PC-3 (cell line): ENCODE data around the gene IP6K1. TPM values are rescaled to one million over a fixed set of nuclear protein-coding genes. Genes with fewer than 3 reads are reported as not detected.
A peak's percentile ranks its signal among the peaks of the same experiment; 100 is the strongest.

Experiments used
- ATAC-seq: fragments of 200-7000 bp; cut with Tn5 transposase; 2 replicates; pipeline ENCODE4 v1.9.1; 2020; ENCODE audit warnings: mild to moderate bottlenecking, moderate library complexity
- Bru-seq: library from RNA; stranded (reverse); fragments of 400-500 nt; gene quantifications from one replicate; lab custom pipeline; 2021; lab: Mats Ljungman, UMichigan
- BruChase-seq, 2 experiments: library from RNA; stranded (reverse); fragments of 400-500 nt; gene quantifications; one replicate each; lab custom pipeline; 2021; lab: Mats Ljungman, UMichigan
- BruUV-seq: library from RNA; stranded (reverse); fragments of 400-500 nt; replicated peaks from 2 replicates; lab custom pipeline; 2021; lab: Mats Ljungman, UMichigan
- CTCF ChIA-PET: fragments of 300-600 bp; sonication (Branson Sonifier 250); formaldehyde crosslinking; loops from one replicate; lab custom pipeline; 2022; ENCODE audit warnings: antibody characterized with exemption; lab: Charles Lee
- POLR2A ChIA-PET: fragments of 300-600 bp; sonication (Branson Sonifier 250); formaldehyde crosslinking; loops from one replicate; lab custom pipeline; 2022; ENCODE audit warnings: antibody characterized with exemption; ENCODE audit not compliant: unreplicated experiment; lab: Charles Lee
- DNase-seq: peaks from one replicate; pipeline ENCODE4 v3.0.0-alpha.2; 2015
- H2AFZ ChIP-seq: fragments of 300-600 bp; sonication (generic); 2 replicates; pipeline ENCODE4 v1.6.0; 2016; ENCODE audit warnings: antibody characterized with exemption, low read length
- H3F3A ChIP-seq: fragments of 300-600 bp; sonication (generic); one replicate; pipeline ENCODE4 v1.6.0; 2017; ENCODE audit warnings: antibody characterized with exemption, low read length, control low read depth, mild to moderate bottlenecking; ENCODE audit not compliant: unreplicated experiment
- H3K27ac ChIP-seq: fragments of 300-600 bp; sonication (generic); 2 replicates; pipeline ENCODE4 v1.5.1; 2016; ENCODE audit warnings: mild to moderate bottlenecking, low read length
- H3K27me3 ChIP-seq: fragments of 300-600 bp; sonication (generic); 2 replicates; pipeline ENCODE4 v1.6.1; 2016; ENCODE audit warnings: low read length, mixed read lengths
- H3K36me3 ChIP-seq: fragments of 300-600 bp; sonication (generic); 2 replicates; pipeline ENCODE4 v1.6.1; 2016; ENCODE audit warnings: low read depth, mixed run types, low read length, mixed read lengths
- H3K4me1 ChIP-seq: fragments of 300-600 bp; sonication (generic); 2 replicates; pipeline ENCODE4 v1.5.1; 2016; ENCODE audit warnings: low read length; ENCODE audit not compliant: insufficient read depth
- H3K4me2 ChIP-seq: fragments of 300-600 bp; sonication (generic); 2 replicates; pipeline ENCODE4 v1.6.0; 2016; ENCODE audit warnings: low read length
- H3K4me3 ChIP-seq: fragments of 300-600 bp; sonication (generic); 2 replicates; pipeline ENCODE4 v1.5.1; 2016; ENCODE audit warnings: mild to moderate bottlenecking, low read length, mixed read lengths
- H3K79me2 ChIP-seq: fragments of 300-600 bp; sonication (generic); 2 replicates; pipeline ENCODE4 v1.6.1; 2017; ENCODE audit warnings: low read length, mixed read lengths
- H3K9ac ChIP-seq: fragments of 300-600 bp; sonication (generic); 2 replicates; pipeline ENCODE4 v1.6.0; 2016; ENCODE audit warnings: mild to moderate bottlenecking, low read length
- H3K9me2 ChIP-seq: fragments of 300-600 bp; sonication (generic); replicated peaks from 2 replicates; pipeline ENCODE4 v1.6.1; 2016; ENCODE audit warnings: mixed run types, low read length, mixed read lengths
- H3K9me3 ChIP-seq: fragments of 300-600 bp; sonication (generic); 2 replicates; pipeline ENCODE4 v1.6.1; 2016; ENCODE audit warnings: low read length, mixed read lengths
- H4K20me1 ChIP-seq: fragments of 300-600 bp; sonication (generic); 2 replicates; pipeline ENCODE4 v1.6.1; 2016; ENCODE audit warnings: low read length, mixed read lengths
- EZH2 ChIP-seq: fragments of 300-600 bp; sonication (generic); IDR thresholded peaks from one replicate; pipeline ENCODE4 v1.6.1; 2017; ENCODE audit warnings: antibody characterized with exemption, mild to moderate bottlenecking, low read length; ENCODE audit not compliant: unreplicated experiment
- EZH2phosphoT487 ChIP-seq: fragments of 300-600 bp; sonication (generic); IDR thresholded peaks from 2 replicates; pipeline ENCODE4 v1.6.1; 2018; ENCODE audit warnings: mild to moderate bottlenecking, antibody characterized with exemption, low read length, borderline replicate concordance
- intact Hi-C: fragments of 100-400 bp; cut with micrococcal nuclease; formaldehyde crosslinking; loops from 2 replicates; pipeline ENCODE4 v1.9.0; 2023
- long read RNA-seq: library from polyadenylated mRNA; unstranded; transcript quantifications from one replicate; pipeline ENCODE4 v2.0.0, GENCODE V29; 2021; ENCODE audit not compliant: unreplicated experiment
- total RNA-seq: library from RNA; depleted of rRNA; stranded (reverse); fragments of >200 nt; gene quantifications from 2 replicates; pipeline ENCODE4 v1.2.3, GENCODE V29; 2014; rRNA removed
- TF ChIP-seq, protein P1 (sequence below): fragments of 300-600 bp; sonication (generic); conservative IDR thresholded peaks from 2 replicates; pipeline ENCODE4 v1.5.1; 2017; ENCODE audit warnings: antibody characterized with exemption, low read depth, mild to moderate bottlenecking, low read length

Gene IP6K1
- total RNA-seq (50.3 and 51.0 TPM in 2 replicates), Bru-seq, nascent RNA (percentile 86 among the genes with signal in this experiment), BruChase-seq, experiment 1, labeled RNA remaining after a 6-hour chase (percentile 87 among the genes with signal in this experiment), BruChase-seq, experiment 2, labeled RNA remaining after a 2-hour chase (percentile 87 among the genes with signal in this experiment)
- long read RNA-seq, full-length matches to known transcripts, result 41 of 156 reads
- long read RNA-seq, partial matches to known transcripts, result 17 of 156 reads
- long read RNA-seq, other reads (novel, unspliced or antisense), result 98 of 156 reads

DNA sequence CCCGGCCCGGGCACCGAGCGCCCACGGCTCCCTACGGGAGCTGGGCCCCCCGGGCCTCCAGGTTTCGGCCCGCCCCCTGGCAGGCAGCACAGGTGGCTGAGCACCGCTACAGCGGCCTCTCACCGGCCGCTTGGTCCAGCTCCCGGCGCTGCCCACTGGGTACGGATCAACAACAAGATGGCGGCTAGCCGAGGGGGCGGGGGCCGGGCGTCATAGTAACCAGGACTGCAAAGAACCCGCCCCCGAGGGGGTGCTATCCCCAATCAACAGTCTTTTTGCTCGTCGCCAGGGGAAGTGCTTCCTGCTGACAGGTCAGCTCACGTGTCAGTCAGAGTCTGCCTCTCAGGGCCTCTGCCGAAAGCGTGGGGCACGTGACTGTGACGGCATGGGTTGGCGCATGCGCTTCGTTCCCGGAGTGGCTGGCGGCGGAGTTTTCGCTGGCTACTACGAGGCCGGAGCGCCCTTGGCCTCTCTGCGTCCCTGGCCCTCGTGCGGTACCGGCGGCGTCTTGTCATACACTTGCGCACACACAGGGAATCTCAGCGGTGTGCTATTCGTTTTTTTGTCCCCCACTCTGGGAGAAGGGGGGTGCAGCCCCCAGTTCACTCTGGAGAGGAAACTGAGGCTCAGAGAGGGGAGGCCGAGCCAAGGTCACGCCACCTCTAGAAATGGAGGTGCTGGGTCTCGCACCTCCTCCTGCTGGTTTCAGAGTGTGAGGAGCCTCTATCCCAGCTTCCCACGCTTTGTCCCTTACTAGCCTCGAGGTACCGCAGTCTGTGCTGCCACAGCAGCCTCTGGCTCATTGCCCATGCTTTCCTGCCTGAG, at the start of gene IP6K1:
IP6K1 (minus strand) TSS at position 186 of the 825 bp plus-strand sequence. CDS start 38,502 bp downstream, outside the sequence.
- no peaks in the 10 kb centered on the region for H3K27me3 ChIP-seq
- H3F3A ChIP-seq, result no peaks in the 10 kb centered on the region
- BruUV-seq, result no TSS peak
- ChIA-PET CTCF (interaction anchor here (1.2 kb wide), 1 partner anchor 85 kb away, joined by 3 read pairs; no protein-coding TSS in a partner anchor), POLR2A (interaction anchor here (0.5 to 0.7 kb wide), 3 partner anchors 15 to 143 kb away, joined by 3 to 6 read pairs (median 4); partner anchors contain the start of gene MON1A)
- H3K79me2 ChIP-seq, result peaks cover 44% of the 10 kb centered on the region
- H3K9ac ChIP-seq, result peak within 1 kb of the TSS; percentile 92
- H2AFZ ChIP-seq, result peak within 1 kb of the TSS; percentile 90
- peaks cover under 1% of the 10 kb centered on the region; the same call in 1 of the 2 replicates for H3K36me3 ChIP-seq
- peak within 1 kb of the TSS; percentile 93 for H3K4me2 ChIP-seq
- intact Hi-C loops, result loop anchor here (1.0 to 5.0 kb wide), 2 partner anchors 62 to 116 kb away; partner anchors contain the start of gene MST1R
- no peak for TF ChIP-seq EZH2phosphoT487
- no peak for TF ChIP-seq EZH2
- TF ChIP-seq, protein P1, sequence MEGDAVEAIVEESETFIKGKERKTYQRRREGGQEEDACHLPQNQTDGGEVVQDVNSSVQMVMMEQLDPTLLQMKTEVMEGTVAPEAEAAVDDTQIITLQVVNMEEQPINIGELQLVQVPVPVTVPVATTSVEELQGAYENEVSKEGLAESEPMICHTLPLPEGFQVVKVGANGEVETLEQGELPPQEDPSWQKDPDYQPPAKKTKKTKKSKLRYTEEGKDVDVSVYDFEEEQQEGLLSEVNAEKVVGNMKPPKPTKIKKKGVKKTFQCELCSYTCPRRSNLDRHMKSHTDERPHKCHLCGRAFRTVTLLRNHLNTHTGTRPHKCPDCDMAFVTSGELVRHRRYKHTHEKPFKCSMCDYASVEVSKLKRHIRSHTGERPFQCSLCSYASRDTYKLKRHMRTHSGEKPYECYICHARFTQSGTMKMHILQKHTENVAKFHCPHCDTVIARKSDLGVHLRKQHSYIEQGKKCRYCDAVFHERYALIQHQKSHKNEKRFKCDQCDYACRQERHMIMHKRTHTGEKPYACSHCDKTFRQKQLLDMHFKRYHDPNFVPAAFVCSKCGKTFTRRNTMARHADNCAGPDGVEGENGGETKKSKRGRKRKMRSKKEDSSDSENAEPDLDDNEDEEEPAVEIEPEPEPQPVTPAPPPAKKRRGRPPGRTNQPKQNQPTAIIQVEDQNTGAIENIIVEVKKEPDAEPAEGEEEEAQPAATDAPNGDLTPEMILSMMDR, result no peak
- H3K9me2 ChIP-seq, result no peaks in the 10 kb centered on the region
- H3K9me3 ChIP-seq, result no peaks in the 10 kb centered on the region
- peak within 1 kb of the TSS; percentile 87 for H3K4me3 ChIP-seq
- H4K20me1 ChIP-seq, result no peaks in the 10 kb centered on the region
- peak within 1 kb of the TSS; percentile 50 for H3K27ac ChIP-seq
- ATAC-seq (peak; percentile 99), DNase-seq (peak; percentile 100)
- peaks cover 14% of the 10 kb centered on the region for H3K4me1 ChIP-seq

DNA sequence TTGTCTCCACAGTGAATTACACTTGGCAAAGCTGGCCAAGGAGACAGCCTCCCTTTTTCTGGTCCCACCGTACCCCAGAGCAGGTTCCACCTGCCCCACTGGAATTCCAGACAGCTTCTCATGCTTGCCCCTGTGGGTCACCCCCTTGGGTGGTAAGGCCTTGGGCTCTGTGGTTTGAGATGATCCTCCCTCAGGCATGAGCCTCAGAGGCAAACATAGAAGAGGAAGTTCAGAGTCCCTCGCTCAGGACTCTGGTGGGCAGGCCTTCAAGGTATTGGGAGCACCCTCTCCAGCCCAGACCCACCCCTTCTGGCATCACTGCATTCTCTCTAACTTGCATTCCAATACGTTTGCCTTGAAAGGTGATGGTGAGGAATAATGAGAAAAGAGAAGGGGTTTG, 45.0 kb upstream of the IP6K1 start:
- TF ChIP-seq, protein P1, result no peak
- no peak for TF ChIP-seq EZH2phosphoT487
- no peak for TF ChIP-seq EZH2
- no TSS peak for BruUV-seq
- Histone ChIP-seq H3K9me2 (no peaks in the 10 kb centered on the region), H3K4me1 (no peaks in the 10 kb centered on the region), H2AFZ (no peak overlapping the region), H3K4me2 (no peak overlapping the region), H3K9me3 (no peaks in the 10 kb centered on the region), H3K4me3 (no peak overlapping the region), H4K20me1 (no peaks in the 10 kb centered on the region), H3K27ac (no peak overlapping the region), H3K27me3 (no peaks in the 10 kb centered on the region), H3K9ac (no peak overlapping the region), H3K36me3 (peaks cover 21% of the 10 kb centered on the region), H3F3A (no peaks in the 10 kb centered on the region), H3K79me2 (no peaks in the 10 kb centered on the region)
- DNase-seq (no peak), ATAC-seq (no peak)
- intact Hi-C loops, result no loop called here
- ChIA-PET CTCF (no interaction called here), POLR2A (no interaction called here)
